Activated B cell treated with CpG ODN at 0.5 μM for 24 hours (primary cell): ENCODE measurements around the gene PTGFR. TPM values are rescaled to one million over a fixed set of nuclear protein-coding genes. Genes with fewer than 3 reads are reported as not detected.

ENCODE experiments used
- ATAC-seq: fragments of 200-7000 bp; cut with Tn5 transposase; one replicate; pipeline ENCODE4 v1.10.0; 2021; ENCODE audit warnings: low read depth, mild to moderate bottlenecking, moderate library complexity
- CTCF ChIA-PET: fragments of 350-600 bp; sonication (Branson Sonifier 250); formaldehyde crosslinking; loops from one replicate; lab custom pipeline; 2021; ENCODE audit warnings: antibody characterized with exemption; lab: Charles Lee
- POLR2A ChIA-PET: fragments of 350-600 bp; sonication (Branson Sonifier 250); formaldehyde crosslinking; loops from one replicate; lab custom pipeline; 2021; ENCODE audit warnings: antibody characterized with exemption; lab: Charles Lee
- DNase-seq: peaks from one replicate; pipeline ENCODE4 v3.0.0; 2022
- H3K27ac Mint-ChIP-seq: one replicate; pipeline ENCODE4 v1.8.0; 2020; ENCODE audit warnings: mixed read lengths
- H3K27me3 Mint-ChIP-seq: one replicate; pipeline ENCODE4 v1.8.0; 2021; ENCODE audit warnings: mixed read lengths
- H3K36me3 Mint-ChIP-seq: one replicate; pipeline ENCODE4 v1.8.0; 2021; ENCODE audit warnings: low read depth, mixed read lengths
- H3K4me1 Mint-ChIP-seq: one replicate; pipeline ENCODE4 v1.8.0; 2021; ENCODE audit warnings: mixed read lengths
- H3K4me3 Mint-ChIP-seq: one replicate; pipeline ENCODE4 v1.8.0; 2020; ENCODE audit warnings: mild to moderate bottlenecking, mixed read lengths
- H3K9me3 Mint-ChIP-seq: one replicate; pipeline ENCODE4 v1.8.0; 2020; ENCODE audit warnings: mixed read lengths
- intact Hi-C: fragments of 100-400 bp; cut with micrococcal nuclease; formaldehyde crosslinking; loops from one replicate; pipeline ENCODE4 v1.15.1; 2024
- total RNA-seq: library from RNA; stranded (reverse); gene quantifications from 2 replicates; pipeline ENCODE4 v1.2.3, GENCODE V29; 2022
- TF ChIP-seq, protein P1 (sequence below): fragments of 200-600 bp; IDR thresholded peaks from one replicate; pipeline ENCODE4 v1.8.0; 2022; ENCODE audit warnings: antibody characterized with exemption, mild to moderate bottlenecking

Gene PTGFR
- total RNA-seq, 1 donor from 2014 or later, result not detected

DNA sequence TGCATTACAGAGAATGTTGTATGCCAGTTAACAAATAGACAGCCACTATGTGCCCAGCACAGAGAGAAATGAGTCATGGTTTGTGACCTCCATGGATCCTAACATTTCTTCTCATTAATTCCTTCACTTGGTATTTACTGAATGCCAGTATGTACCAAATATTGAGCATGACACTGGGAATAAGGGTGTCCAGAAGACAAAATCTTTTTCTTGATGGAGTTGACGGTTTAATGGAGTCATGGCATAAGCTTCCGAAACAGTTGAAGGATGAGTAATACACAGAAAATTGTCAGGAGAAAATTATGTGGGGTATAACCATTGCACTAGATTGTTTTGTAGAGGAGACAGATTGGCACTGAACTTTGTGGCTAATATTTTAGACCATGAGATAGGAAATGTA lies 36.9 kb downstream of the PTGFR start:
- no peak overlapping the region for H3K4me3 Mint-ChIP-seq
- no peaks in the 10 kb centered on the region for H3K9me3 Mint-ChIP-seq
- intact Hi-C loops, result no loop called here
- TF ChIP-seq, protein P1, sequence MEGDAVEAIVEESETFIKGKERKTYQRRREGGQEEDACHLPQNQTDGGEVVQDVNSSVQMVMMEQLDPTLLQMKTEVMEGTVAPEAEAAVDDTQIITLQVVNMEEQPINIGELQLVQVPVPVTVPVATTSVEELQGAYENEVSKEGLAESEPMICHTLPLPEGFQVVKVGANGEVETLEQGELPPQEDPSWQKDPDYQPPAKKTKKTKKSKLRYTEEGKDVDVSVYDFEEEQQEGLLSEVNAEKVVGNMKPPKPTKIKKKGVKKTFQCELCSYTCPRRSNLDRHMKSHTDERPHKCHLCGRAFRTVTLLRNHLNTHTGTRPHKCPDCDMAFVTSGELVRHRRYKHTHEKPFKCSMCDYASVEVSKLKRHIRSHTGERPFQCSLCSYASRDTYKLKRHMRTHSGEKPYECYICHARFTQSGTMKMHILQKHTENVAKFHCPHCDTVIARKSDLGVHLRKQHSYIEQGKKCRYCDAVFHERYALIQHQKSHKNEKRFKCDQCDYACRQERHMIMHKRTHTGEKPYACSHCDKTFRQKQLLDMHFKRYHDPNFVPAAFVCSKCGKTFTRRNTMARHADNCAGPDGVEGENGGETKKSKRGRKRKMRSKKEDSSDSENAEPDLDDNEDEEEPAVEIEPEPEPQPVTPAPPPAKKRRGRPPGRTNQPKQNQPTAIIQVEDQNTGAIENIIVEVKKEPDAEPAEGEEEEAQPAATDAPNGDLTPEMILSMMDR, result no peak
- H3K27me3 Mint-ChIP-seq, result no peaks in the 10 kb centered on the region
- no peak overlapping the region for H3K27ac Mint-ChIP-seq
- H3K4me1 Mint-ChIP-seq, result no peaks in the 10 kb centered on the region
- ChIA-PET POLR2A (no interaction called here), CTCF (no interaction called here)
- H3K36me3 Mint-ChIP-seq, result no peaks in the 10 kb centered on the region
- DNase-seq (no peak), ATAC-seq (no peak)

DNA sequence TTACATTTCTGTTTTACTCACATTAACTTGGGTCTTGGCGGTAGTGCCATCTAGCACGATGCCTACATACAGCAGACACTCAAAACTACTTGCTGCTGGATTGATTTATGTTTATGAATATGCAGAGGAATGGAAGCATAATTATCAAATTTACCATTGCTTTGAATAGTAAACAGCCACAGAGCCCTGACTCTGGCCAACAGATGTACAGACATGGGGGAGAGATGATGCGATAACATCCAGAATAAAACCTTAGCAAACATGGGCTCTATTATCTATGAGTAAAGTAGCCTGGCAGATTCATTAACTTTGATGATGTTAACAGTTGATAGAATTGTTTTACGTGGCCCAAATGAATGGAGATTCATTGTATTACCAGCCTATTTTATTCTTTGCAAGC lies 42.8 kb downstream of the PTGFR start:
- H3K4me1 Mint-ChIP-seq, result no peaks in the 10 kb centered on the region
- H3K27ac Mint-ChIP-seq, result no peak overlapping the region
- POLR2A ChIA-PET, result no interaction called here
- CTCF ChIA-PET, result no interaction called here
- no peaks in the 10 kb centered on the region for H3K9me3 Mint-ChIP-seq
- ATAC-seq (no peak), DNase-seq (no peak)
- no peak overlapping the region for H3K4me3 Mint-ChIP-seq
- TF ChIP-seq, protein P1, result no peak
- intact Hi-C loops, result no loop called here
- H3K27me3 Mint-ChIP-seq, result no peaks in the 10 kb centered on the region
- no peaks in the 10 kb centered on the region for H3K36me3 Mint-ChIP-seq

DNA sequence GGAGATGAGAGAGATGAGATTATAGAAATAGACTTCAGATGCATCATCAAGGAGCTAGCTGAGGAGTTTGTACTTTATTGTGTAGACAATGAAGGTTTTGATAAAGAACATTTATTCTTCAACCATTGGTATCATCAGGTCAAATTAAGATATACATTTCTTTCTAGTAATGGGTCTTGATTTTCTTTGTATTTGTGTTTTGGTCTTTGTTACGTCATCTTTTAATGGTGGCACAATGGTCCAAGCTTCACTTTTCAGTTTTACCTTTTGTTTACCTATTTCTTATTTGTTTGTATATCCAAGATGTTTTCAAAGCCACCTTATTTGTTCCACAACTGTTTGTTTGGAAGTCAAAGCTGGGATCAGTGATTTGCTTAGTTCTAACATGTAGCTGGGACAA lies 44.5 kb downstream of the PTGFR start:
- Mint-ChIP-seq H3K9me3 (no peaks in the 10 kb centered on the region), H3K27me3 (no peaks in the 10 kb centered on the region), H3K4me3 (no peak overlapping the region), H3K4me1 (no peaks in the 10 kb centered on the region), H3K27ac (no peak overlapping the region), H3K36me3 (no peaks in the 10 kb centered on the region)
- ATAC-seq (no peak), DNase-seq (no peak)
- intact Hi-C loops, result no loop called here
- CTCF ChIA-PET, result no interaction called here
- TF ChIP-seq, protein P1, result no peak
- POLR2A ChIA-PET, result no interaction called here

DNA sequence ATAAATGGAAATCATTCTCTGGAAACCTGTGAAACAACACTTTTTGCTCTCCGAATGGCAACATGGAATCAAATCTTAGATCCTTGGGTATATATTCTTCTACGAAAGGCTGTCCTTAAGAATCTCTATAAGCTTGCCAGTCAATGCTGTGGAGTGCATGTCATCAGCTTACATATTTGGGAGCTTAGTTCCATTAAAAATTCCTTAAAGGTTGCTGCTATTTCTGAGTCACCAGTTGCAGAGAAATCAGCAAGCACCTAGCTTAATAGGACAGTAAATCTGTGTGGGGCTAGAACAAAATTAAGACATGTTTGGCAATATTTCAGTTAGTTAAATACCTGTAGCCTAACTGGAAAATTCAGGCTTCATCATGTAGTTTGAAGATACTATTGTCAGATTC lies 45.7 kb downstream of the PTGFR start:
- no peak overlapping the region for H3K27ac Mint-ChIP-seq
- no peaks in the 10 kb centered on the region for H3K4me1 Mint-ChIP-seq
- ChIA-PET CTCF (no interaction called here), POLR2A (no interaction called here)
- TF ChIP-seq, protein P1, result no peak
- H3K36me3 Mint-ChIP-seq, result no peaks in the 10 kb centered on the region
- H3K9me3 Mint-ChIP-seq, result peaks cover 1% of the 10 kb centered on the region
- no peak overlapping the region for H3K4me3 Mint-ChIP-seq
- no peak for ATAC-seq
- H3K27me3 Mint-ChIP-seq, result no peaks in the 10 kb centered on the region
- intact Hi-C loops, result no loop called here
- DNase-seq, result no peak

DNA sequence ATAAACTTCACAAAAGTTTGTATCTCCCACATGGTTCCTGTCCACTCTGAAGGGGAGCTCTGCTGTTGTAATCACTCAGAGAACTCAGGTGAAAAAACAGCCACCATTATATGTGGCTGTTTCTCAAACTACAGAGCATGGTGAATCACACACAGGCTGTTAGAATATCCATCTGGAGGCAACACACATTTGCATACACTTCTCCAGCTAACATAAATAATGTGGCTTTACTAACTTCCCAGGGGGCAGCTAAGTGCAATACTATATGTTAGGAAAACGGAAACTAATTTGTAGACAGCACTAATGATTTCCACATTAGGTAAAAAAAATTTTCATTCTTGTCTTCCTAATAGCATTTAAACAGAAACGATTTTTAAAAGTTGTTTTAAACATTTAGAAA lies 49.3 kb downstream of the PTGFR start:
- no peak for ATAC-seq
- CTCF ChIA-PET, result no interaction called here

More for the DNA sequence above, 49.3 kb downstream of the PTGFR start:
- Mint-ChIP-seq H3K36me3 (no peaks in the 10 kb centered on the region), H3K4me1 (no peaks in the 10 kb centered on the region), H3K27me3 (no peaks in the 10 kb centered on the region), H3K27ac (no peak overlapping the region), H3K4me3 (no peak overlapping the region), H3K9me3 (peaks cover 2% of the 10 kb centered on the region)
- TF ChIP-seq, protein P1, result no peak
- POLR2A ChIA-PET, result no interaction called here
- intact Hi-C loops, result no loop called here
- DNase-seq, result no peak
